Hematopoietic multipotent progenitor cell treated with erythropoietin and hydrocortisone succinate and interleukin-3 and kit ligand, for 17 days (in vitro differentiated cells): ENCODE results near the gene NPAS2.

Experiments used
- DNase-seq: peaks from one replicate; pipeline ENCODE4 v3.0.0-alpha.2; 2015; ENCODE audit warnings: low spot score

NPAS2 gene

DNA sequence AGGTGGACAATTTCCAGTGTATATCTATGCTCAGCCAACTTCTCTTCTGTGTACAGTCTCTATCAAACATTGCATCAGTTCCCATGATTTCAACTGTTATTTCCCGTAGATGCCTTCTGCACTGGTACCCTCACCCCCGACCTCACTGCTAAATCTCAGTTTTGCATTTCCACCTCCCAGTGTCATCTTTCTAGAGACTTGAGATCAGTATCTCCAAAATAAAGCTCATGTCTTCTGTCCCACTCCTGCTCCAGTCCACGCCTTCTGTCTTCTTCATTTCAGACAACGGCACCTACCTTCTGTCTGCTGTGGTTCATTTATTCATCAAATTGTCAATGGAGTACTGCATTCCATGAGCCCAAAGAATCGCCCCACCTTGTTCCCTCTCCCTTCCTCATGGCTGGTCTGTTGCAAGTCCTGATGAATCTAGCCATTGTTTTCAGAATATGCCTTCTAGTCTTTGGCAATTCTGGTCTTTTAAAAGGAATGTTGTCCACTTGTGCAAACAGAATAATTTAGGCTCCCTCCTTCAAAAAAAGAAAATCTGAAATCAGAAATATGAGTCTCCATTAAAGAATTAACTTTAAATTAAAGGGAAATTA lies 23.3 kb upstream of the NPAS2 start:
- DNase-seq: no peak

DNA sequence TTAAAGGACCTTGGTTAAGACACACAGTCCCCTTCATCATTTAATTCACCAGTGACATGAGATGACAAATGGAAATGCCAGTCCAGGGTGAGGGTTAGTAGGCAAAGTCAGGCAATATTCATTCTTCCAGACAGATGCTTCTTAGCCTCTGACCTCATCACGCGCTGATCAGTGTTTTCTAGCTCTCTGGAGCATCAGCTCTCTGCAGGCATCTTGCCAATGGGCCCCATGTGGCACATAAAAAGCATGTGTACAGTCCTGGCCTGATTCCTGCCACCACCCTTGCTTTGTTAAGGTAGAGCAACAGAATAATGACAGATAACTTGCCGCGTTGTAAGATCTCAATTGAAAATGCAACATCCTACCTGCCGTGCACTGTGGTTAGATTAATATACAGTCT lies 20.3 kb upstream of the NPAS2 start:
- DNase-seq: no peak

DNA sequence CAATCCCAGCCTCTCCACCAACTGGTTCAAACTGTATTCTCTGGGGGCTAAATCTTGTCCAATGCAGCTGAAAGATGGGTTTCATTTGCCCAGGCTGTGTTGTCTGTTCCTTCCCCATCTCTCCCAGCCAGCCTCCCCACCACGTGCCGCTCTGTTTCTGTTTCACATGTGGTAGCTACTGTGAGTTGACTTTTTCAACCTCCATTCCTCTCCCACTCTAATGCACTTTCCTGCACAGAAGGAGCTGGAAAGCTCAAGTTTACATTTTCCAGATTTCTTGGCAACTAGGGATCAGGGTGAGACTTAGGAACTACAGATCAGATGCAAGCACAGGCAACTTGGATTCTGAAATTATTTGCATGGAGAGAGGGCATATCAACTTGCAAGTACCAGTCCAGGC lies 19.0 kb upstream of the NPAS2 start:
- DNase-seq: no peak

DNA sequence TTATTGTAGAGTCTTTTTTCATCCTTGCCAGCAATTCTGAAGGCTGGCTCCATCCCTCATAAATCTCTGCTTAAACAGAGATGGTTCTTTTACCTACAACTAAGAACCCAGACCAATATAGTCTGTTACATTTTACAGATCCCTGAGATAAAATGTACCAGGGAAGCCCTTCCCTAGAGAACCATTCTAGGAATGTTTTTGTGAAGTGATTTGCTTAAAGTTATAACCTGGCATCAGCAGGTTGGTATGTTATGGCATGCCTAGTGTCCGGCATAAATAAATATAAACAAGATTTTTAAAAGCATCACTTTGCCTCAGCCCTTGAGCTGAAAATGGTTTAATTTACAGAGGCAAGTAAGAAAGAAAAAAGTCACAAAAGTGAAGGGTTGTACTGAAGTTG lies 18.5 kb upstream of the NPAS2 start:
- no peak for DNase-seq

DNA sequence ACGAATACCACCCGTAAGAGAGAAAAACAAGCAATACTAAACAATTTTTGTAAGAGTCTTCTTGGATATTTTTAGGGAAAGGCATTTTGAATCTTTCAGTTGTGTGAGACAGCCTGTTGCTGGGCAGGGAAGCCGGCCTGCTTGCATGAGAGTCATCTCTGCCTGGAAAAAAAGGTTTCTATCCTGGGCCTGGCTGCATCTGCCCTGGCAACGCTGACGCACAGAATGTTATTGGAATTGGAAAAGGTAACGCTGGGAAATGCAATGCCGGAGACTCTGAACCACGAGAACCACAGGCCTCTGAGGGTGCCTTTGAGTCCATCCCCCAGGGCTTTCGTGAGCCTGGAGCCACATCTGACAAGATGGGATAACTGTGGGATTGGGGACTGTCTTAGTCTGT lies 17.9 kb upstream of the NPAS2 start:
- DNase-seq: no peak

DNA sequence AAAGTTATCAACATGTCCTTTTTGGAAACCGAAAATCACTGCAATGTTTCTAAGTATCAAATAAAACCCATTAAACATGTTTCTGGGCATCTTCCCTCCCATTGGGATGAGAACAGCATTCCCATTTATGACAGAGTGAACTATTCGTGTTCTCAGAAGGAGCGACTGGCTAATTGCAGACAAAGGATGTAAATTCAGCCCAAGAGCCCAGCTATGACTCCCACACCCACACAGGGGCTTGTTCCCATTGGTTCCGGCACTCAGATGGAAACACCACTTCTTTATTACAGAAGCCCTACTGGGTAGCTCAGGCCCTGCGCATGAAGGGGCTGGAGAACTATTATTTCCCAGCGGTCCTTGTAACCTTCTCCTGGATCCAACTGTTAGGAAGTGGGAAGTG lies 16.6 kb upstream of the NPAS2 start:
- DNase-seq: no peak

DNA sequence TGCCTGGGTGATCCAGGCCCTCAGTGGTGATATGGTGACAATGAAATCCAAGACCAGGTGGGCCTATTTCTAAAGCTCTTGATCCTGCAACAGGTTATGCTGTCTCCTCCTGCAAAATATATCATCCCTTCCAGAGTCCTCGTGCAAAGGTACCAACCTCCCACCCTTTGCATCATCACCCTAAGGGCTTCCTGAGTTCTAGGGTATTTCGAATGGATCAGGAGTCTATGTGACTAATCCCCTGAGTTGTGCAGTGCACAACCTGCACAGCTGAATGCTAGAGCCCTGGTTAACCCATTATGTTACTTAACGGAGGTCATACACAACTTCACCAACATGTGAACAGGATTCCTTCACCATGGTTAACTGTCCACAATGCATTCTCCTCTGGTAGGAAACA lies 13.4 kb upstream of the NPAS2 start:
- DNase-seq: no peak

DNA sequence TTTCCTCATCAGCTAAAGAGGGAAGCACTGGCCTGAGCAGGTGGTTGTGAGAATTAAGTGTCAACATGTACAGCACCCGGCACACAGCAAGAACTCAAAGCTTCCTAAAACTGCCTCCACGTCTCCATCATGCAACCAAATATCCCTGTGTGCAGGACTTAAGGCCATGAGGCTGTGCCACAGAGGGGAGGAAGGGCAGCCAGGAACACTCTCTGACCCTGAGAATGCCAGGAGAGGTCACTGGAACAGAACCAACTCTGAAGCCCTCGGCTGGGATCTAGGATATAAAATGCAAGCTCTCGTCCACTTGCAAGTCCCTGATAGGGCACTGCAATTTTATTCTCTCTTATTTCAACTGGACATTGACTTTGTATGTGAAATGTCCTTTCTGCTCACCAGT lies 12.2 kb upstream of the NPAS2 start:
- DNase-seq: no peak

DNA sequence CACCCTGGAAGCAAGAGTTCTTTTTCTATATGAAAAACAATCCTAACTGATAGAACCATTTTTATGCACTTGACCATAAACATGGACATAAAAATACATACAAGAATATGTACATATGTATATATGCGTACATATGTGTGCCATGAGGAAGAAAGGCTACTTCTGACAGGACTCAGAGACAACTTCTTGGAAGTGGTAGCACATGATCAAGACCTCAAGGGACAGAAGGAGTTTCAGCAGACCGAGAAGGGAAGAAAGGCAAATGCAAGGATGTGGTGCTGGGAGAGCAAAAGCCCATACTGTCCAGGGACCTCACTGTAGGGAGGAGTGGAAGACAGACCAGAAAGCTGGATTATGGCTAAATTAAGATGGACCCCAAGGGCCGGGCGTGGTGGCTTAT lies 11.4 kb upstream of the NPAS2 start:
- no peak for DNase-seq

DNA sequence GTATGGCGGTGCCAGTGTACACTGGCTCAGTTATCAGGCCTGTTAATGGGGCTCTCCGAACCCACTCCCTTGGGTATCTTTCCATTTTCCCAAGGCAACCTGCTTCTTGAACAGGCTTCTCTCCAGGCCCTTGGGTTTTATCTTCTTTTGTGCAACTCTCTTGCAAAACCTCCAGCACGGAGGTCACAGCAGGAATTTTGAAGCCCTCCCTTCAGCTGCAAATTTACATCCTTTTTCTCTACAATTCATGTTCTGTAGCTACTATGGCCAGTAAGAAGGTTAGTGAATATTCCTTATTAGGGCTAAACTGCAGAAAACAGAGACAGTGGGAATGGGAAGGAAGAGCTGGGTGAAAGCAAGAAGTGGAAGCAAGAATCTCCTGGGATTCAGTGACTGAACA lies 10.4 kb upstream of the NPAS2 start:
- no peak for DNase-seq

DNA sequence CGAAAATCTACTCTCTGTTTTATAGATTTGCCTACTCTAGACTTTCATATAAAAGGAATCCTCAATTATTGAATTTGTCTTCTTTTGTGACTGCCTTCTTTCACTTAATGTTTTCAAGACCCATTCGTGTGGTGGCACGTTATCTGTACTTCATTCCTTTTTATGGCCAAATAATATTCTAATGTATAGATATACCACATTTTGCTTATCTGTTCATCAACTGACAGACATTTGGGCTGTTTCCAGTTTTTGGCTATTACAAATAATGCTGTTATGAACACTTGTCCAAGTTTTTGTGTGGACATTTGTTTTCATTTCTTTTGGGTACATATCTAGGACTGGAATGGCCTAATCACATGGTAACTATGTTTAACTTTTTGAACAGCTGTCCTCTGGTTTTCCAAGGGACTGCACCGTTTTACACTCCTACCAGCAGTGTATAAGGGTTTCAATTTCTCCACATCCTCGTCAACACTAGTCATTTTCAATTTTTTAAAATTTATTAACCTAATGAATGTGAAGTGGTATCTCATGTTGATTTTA lies 9.3 kb upstream of the NPAS2 start:
- no peak for DNase-seq

DNA sequence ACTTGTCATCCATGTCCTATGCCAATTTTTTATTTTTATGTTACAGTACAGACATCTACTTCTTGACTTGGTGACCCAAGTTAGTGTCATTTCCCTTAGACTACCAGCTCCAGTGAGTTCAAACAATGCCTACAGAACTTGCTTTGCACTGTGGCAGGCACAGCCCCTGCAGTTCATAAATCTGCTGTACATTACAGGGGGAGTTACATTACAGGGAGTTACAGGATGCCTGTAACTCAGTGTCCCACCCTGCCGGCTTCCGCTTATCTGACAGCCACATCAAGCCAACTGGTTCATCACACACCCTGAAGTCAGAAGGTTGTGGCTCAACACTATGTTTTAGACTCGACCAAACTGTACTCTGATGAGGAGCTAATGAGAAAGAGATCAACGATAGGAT lies 7.8 kb upstream of the NPAS2 start:
- no peak for DNase-seq

DNA sequence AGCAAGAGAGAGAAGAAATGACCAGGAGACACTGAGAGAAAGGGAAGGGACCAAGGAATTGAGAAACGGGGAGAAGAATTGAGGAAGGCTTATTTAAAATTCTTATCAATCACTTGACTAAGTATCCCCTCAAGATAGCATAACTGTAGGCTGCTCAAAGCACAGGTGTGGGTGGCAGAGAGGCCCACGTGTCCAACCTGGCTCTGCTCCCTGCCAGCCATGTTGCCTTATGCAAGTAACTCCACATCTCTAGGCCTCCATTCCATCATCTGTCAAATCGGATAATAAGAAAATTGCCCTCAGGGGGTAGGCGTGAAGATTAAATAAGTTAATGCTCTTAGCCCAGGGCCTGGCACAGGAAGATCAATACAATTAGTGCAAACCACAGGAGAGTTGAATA lies 7.4 kb upstream of the NPAS2 start:
- DNase-seq: no peak

DNA sequence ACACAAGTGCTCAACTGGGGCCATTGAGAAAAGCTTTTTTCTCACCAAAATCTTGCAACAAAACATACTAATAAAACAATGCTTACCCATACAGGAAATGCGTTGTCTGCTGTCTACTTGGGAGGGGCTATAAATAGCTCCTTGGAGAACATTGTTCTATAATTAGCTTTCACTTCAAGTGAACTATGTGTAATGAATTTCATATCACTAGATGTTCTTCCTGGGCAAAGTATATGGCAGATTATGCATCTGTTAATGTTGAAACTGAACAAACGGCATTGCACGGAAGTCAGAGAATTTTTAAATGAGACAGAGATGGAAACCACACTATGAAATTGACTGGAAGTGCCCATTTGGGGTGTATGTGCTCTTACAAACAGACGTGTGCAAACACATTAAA lies 6.4 kb upstream of the NPAS2 start:
- no peak for DNase-seq

DNA sequence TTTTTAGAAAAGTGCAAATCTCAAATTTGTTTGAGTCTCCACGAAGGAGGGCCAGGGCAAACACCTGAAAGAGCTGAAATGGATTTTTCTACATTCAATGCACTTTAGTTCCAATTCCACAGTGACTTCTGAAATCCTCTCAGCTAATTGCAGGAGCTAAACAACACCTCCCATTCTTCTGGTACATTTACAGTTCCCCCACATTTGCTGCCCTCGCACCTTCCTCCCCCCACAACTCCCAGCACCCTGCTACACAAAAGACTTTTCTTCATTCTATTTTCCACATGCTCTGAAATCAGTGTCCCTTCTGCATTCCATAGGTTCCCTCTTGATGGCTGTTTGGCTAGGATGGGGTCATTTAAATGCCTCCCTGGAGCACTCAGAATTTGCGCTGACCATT lies 5.9 kb upstream of the NPAS2 start:
- DNase-seq: no peak

DNA sequence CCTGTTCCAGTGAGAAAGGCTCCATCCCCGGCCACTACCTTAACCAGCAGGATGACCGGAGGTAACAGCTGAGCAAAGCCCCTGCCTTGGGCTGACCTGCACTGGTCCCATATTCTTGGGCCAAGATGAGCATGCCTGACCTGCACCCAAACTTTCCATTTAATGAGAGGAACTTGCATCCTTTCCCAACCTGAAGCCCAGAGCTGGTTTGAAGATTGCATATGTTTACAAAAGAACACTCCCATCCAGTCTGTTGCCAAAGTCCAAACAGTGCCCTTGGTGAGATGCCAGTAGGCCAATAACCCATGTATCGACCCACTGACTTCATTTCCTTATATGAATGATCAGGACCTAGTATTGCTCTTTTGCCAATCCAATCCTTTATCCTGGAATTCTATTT lies 5.5 kb upstream of the NPAS2 start:
- no peak for DNase-seq

DNA sequence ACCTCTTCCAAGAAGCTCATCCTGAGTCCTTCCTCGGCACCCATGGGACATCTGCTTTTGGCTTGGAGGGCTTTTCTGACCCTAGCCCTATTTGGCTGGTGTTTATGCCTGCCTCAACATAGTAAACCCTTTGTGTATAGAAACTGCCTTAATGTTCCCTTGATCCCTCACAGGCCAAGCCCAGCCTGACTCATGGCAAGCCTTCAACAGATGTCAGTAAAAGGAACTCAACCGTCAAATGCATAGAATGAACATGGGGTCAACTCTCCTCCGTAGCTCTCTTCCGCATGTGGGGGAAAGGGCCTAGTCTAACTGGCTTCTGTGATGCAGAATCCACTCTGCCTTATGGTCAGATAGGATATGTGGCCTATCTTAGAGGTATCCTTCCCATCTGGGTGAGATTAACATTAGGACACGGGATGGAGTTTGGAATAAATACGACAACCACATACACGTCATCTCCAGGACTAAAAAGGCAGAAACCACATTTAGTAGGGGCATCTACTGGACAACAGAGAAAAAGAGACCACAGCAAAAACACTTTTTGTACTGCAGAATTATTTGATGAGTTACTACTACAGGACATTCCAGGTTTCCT lies 2.5 kb upstream of the NPAS2 start:
- no peak for DNase-seq

DNA sequence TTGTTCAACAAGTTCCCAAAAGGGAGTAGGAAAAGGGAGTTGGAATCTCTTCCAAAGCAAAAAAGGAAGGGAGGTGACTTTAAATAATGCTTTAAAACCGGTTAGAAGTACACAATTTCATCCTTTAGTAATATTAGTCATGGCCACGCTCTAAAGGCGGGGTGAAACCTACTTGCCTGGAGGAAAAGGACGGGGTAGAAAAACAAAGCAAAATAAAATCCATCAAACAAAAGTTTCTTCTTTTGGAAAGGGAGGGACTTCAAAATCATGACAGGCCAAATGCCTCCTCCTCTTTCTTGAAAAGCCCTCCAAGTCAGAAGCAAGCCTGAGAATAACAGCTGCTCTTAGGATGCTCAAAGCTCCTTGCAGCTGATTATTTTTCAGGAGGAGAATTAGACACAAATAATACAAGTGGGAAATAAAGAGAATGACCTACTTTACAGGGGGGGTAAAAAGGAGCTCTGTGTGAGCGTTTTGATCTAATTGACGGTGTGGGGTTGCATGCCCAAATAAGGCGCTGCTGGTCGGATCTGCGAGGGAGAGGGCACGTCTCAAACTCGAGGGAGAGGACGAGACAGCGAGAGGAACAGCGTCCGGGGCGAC lies 1.8 kb upstream of the NPAS2 start:
- DNase-seq: no peak

DNA sequence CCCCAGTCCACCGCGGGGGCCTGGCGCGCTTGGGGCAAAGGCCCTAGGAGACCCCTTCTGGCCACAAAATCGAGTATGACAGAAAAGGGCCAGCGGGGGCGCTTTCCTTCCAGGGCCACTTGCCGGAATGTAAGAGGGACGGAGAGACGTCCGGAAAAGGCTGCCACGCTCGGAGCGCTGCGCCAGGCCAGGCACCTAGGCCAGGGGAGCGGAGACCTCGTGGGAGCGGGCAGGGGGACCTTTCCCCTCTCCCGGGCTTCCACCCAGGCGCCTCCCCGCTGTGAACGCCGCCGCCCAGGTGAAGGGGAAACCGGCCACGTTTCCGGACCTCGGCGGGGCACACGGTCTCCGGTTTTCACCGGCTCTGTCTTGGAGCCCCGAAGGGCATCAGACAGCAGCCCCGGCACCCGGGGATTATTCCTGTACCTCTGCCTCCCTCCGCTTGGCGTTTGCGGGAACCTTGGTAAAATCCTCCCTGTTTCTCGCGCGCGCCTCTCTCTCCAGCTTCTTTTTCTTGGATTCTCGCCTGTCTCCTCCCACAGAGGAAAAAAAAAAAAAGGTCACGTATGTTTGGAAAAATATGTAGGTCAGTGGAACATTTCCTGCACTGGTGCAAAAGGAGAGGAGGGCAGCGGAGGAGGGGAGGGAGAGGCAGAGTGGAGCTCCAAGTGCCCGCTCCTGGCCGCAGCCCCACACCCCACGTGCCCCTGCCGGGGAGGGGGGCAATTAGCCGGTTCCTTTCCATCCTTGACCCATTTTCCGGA lies 1.2 kb upstream of the NPAS2 start:
- no peak for DNase-seq

DNA sequence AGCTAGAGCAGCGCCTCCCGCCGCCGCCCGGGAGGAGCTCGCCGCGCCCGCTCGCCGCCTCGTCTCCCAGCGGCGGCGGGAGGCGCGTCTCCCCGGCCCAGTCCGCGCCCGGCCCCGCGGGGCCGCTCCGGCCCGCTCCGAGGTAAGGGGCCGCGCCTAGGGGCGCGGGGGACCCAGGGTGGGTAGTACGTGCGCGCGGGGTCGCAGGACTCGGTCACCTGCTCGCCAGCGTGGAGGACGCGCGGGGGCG lies 259 bp downstream of the NPAS2 start:
- no peak for DNase-seq

DNA sequence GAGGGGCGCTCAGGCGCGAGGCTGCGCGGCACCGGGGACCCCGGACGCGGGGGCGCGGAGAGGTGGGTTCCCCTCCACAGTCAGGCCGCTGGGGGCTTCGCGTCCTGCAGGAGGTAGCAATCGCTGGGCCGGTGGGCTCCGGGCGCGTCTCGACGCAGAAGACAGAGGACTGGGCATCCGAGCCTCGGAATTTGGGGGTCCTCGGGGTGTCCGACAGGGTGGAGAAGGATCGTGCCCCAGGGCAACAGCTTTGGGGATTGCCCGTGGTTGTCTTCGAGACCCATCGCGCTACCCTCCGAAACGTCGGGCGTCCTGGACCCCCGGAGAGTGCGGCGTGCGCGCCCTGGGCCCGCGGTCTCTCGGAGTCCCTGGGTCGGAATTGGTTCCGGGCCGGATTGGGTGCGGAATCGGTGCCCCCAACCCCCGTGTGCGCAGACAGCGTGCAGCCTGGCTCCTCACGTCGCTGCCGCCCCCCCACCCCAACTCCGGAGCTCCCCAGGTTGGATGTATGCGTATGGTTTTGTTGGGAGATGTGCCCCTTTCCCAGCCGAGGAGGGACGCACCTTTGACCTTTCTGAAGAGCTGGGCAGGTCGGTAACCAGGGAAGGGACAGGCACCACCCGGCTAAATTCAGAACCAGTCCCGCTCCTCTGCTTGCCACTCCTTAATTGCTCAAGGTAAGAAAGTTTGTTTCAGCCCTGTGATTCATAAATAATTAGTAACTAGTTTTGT lies 750 bp downstream of the NPAS2 start:
- no peak for DNase-seq

DNA sequence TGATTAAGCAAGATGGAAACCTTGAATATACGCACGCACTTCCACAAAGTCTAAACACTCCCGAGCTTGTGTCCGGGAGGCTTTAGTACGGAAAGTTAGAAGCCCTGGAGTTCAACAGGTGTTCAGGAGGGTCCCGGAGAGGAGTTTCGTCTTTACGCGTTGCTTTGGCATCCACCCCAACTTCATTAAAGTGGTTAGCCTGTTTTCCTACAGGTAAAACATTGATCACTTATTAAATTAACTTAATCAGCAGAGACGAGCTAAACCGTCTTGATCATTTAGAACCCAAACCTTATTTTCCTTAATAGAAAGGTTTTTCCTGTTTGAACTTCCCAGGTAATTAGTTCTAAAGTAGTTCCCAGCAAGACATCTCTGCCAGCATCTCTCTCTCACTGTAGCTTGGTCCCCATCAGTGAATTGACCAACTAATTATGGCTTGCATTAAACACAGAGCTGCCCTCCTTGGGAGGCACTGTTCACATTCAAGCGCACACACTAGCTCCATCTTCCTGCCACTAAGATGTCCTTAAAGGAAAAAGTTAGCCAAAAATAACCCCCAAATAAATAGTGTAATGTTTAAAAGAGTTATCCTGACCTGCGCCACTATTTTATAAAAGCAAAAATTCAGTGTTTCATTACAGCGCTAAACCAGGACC lies 1.4 kb downstream of the NPAS2 start:
- no peak for DNase-seq
